ENCODE data around the gene COL19A1. TPM values are rescaled to one million over a fixed set of nuclear protein-coding genes. Genes with fewer than 3 reads are reported as not detected.

COL19A1 gene
- total and polyA plus RNA-seq, 9 of the 15 experiments (the other 6 are each of a cell fraction or from before 2014, with no cell fraction given) = not detected

GRCh38 chr6:70125602-70126001 lies 259.2 kb downstream of the COL19A1 start:
- no peak for ATAC-seq
- no peaks in the 10 kb centered on the region for H4K20me1 ChIP-seq (replicated peaks; ENCODE audit: control insufficient read depth, insufficient read depth, low read length)
- H3K9me3 ChIP-seq (replicated peaks; ENCODE audit: control insufficient read depth, insufficient read depth, low read depth, low read length) = no peaks in the 10 kb centered on the region
- CTCF ChIA-PET (ENCODE audit: low intra/inter-chr PET ratio) = interaction anchor here (0.6 kb wide), 1 partner anchor 14 kb away, joined by 4 read pairs; no protein-coding TSS in a partner anchor
- no peaks in the 10 kb centered on the region for H3K9me1 ChIP-seq (ENCODE audit: control insufficient read depth, insufficient read depth, low read length)
- H3K27me3 ChIP-seq (ENCODE audit: control insufficient read depth in 2 of 2, insufficient read depth in 2 of 2, low read length in 2 of 2) = 0 out of 5 replicates have a peak, but pooled peaks cover 0 to 3% of the 10 kb centered on the region in 2 experiments
- intact Hi-C loops (cut with micrococcal nuclease) = no loop called here
- FAIRE-seq = no peak
- H3K79me2 ChIP-seq (ENCODE audit: control insufficient read depth, insufficient read depth, low read length) = no peaks in the 10 kb centered on the region
- WGBS (ENCODE audit: insufficient coverage, low coverage, missing lambda C conversion rate) = 0% methylated on average over 3 of the region's 3 CpGs
- DNase-seq (ENCODE audit: extremely low read depth in 1 of 4, low spot score in 3 of 4) = no peak
- H2AFZ ChIP-seq (ENCODE audit: low read depth, low read length) = no peak overlapping the region
- BruUV-seq (replicated peaks) = no TSS peak
- H3K4me1 ChIP-seq (replicated peaks in 1 of 2; ENCODE audit: control insufficient read depth in 2 of 2, insufficient read depth in 2 of 2, low read length in 2 of 2) = no peaks in the 10 kb centered on the region
- H3K36me3 ChIP-seq (ENCODE audit: control insufficient read depth, insufficient read depth, low read length) = no peaks in the 10 kb centered on the region
- H3K27ac ChIP-seq (ENCODE audit: extremely low read depth, low read depth, low read length) = no peak overlapping the region
- H3K4me3 ChIP-seq = no peak overlapping the region
- H3K4me2 ChIP-seq (ENCODE audit: insufficient read depth, low read length) = no peak overlapping the region
- in situ Hi-C loops (cut with MboI) = no loop called here
- POLR2A ChIA-PET = no interaction called here
- no peak overlapping the region for H3K9ac ChIP-seq (ENCODE audit: insufficient read depth in 1 of 2, low read depth in 2 of 2, low read length in 2 of 2)
- TF ChIP-seq ETV6 (IDR thresholded peaks at IDR 0.05; ENCODE audit: borderline replicate concordance in 1 of 2, low read depth in 2 of 2, low read length in 1 of 2) (no peak), ETV6 (CRISPR knock-in tag; IDR thresholded peaks at IDR 0.05; ENCODE audit: borderline replicate concordance) (no peak), CHD7 (IDR thresholded peaks at IDR 0.05; ENCODE audit: low read depth, low read length) (no peak), ZNF124 (CRISPR knock-in tag; IDR thresholded peaks at IDR 0.05) (no peak), POLR3G (IDR thresholded peaks at IDR 0.05; ENCODE audit: extremely low read depth, insufficient read length, insufficient replicate concordance) (no peak)
